Cardiac fibroblast (primary cell): ENCODE measurements around the gene PCNP.
A peak's percentile ranks its signal among the peaks of the same experiment; 100 is the strongest.

Experiments
- DNase-seq, 2 donors: peaks; one replicate each; pipeline versions ENCODE4 v3.0.0 to v3.0.0-alpha.2; 2010; ENCODE audit warnings: low read depth in 2 of 2
- H3K4me3 ChIP-seq, 2 donors: replicated peaks in 1 of 2; 1 replicate in 1 of 2; 2 replicates in 1 of 2; pipeline ENCODE4 v1.5.1; 2011; ENCODE audit warnings: low read depth in 2 of 2, low read length in 2 of 2, mild to moderate bottlenecking in 2 of 2, moderate library complexity in 1 of 2
- TF ChIP-seq, protein P1 (sequence below): IDR thresholded peaks from one replicate; pipeline ENCODE4 v1.5.1; 2011; ENCODE audit warnings: low read depth, mild to moderate bottlenecking, low read length, inconsistent platforms

PCNP gene

DNA sequence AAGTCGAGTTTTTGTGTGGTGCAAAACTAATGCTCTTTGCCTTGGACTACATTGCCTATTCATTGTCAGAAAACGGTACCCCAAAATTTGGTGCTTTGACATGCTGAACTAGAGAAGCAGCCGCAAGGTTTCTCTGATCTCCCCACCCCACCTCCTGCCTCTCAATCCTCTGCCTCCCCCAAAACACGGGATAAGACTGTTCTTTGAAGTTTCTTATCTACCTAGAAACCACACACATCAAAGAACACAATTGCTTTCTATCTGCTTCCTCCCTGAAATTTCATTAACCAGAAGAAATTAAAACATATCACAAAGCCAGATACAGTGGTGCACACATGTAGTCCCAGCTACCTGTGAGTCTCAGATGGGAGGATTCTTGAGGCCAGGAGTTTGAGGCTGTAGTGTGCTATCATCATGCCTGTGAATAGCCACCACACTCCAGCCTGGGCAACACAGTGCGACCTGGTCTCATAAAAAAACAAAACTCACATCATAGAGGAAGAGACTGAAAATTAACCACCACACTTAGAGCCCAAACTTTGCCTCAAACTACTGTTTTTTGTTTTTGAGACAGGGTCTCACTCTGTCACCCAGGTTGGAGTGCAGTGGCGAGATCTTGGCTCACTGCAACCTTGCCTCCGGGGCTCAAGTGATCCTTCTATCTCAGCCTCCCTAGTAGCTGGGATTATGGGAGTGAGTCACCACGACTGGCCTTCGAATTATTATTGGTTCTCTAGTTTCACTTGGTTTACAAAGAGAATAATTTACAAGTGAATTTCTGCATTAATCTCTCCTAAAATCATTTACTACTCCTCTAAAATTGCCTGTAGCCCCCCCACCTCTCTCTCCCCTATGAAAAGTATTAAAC, 2.7 kb upstream of the PCNP start:
- TF ChIP-seq, protein P1, sequence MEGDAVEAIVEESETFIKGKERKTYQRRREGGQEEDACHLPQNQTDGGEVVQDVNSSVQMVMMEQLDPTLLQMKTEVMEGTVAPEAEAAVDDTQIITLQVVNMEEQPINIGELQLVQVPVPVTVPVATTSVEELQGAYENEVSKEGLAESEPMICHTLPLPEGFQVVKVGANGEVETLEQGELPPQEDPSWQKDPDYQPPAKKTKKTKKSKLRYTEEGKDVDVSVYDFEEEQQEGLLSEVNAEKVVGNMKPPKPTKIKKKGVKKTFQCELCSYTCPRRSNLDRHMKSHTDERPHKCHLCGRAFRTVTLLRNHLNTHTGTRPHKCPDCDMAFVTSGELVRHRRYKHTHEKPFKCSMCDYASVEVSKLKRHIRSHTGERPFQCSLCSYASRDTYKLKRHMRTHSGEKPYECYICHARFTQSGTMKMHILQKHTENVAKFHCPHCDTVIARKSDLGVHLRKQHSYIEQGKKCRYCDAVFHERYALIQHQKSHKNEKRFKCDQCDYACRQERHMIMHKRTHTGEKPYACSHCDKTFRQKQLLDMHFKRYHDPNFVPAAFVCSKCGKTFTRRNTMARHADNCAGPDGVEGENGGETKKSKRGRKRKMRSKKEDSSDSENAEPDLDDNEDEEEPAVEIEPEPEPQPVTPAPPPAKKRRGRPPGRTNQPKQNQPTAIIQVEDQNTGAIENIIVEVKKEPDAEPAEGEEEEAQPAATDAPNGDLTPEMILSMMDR: no peak
- H3K4me3 ChIP-seq: no peak overlapping the region
- DNase-seq: no peak

DNA sequence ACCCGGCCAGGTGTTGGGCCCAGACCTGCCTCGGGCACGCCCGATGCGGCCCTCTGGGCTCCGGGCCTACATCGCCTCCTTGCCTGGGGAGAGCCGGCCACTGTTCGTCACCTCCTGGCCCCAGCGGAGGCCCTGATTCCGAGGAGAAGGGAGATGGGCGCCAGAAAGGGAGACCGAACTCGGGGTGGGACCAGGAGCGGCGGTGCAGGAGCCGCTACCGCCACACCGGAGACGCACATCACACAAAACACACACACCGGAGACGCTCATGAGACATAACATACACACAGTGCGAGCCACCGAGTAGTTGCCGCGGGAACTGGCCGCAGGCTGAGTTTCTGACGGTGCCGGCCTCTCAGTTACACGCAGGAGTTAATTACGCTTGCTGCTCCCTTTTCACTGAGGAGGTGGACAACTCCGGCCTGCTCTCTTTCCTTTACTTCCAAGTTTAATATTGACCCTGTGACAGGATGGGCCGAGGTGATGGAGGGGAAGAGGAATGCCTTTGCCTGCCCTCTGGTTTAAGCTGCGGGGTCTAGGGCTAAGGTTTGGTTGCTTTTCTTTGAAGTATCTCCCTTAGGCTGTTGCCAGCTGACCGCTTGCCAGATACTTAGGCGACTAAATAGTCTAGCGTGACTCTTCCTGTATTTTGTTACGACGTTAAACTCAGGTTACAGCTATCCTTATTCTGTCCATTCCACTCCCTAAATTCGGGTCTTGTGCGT, 570 bp downstream of the PCNP start:
- H3K4me3 ChIP-seq: peak overlapping the region; percentile 95 to 99
- peak; percentile 58 to 69 for DNase-seq

GRCh38 chr3:101577286-101577685, 3.3 kb downstream of the PCNP start:
- TF ChIP-seq, protein P1: no peak
- no peak for DNase-seq
- H3K4me3 ChIP-seq: no peak overlapping the region

More for the DNA sequence above, 570 bp downstream of the PCNP start:
- TF ChIP-seq, protein P1: no peak

- TF ChIP-seq, protein P1: no peak
- DNase-seq: no peak
- no peak overlapping the region for H3K4me3 ChIP-seq
Observed at GRCh38 chr3:101588616-101589015, 14.6 kb downstream of the PCNP start.

GRCh38 chr3:101591071-101591470, 17.1 kb downstream of the PCNP start:
- TF ChIP-seq, protein P1: no peak
- DNase-seq: no peak
- no peak overlapping the region for H3K4me3 ChIP-seq

GRCh38 chr3:101602731-101603130, 28.8 kb downstream of the PCNP start:
- no peak overlapping the region for H3K4me3 ChIP-seq
- TF ChIP-seq, protein P1: no peak
- DNase-seq: no peak
